ENCODE results near the gene DOCK7. TPM values are rescaled to one million over a fixed set of nuclear protein-coding genes. Genes with fewer than 3 reads are reported as not detected.

The DOCK7 gene
- total and polyA plus RNA-seq, 4 experiments from 2014 or later: 4.3 to 20.8 (median 11.0) TPM

GRCh38 chr1:62514746-62515423 is 173.3 kb downstream of the DOCK7 start:
- Mint-ChIP-seq H3K4me3 (no peak overlapping the region), H3K36me3 (peaks cover 19 to 22% of the 10 kb centered on the region in 2 donors), H3K27me3 (no peaks in the 10 kb centered on the region), H3K27ac (no peak overlapping the region), H3K9me3 (peaks cover 0 to 15% (median 7%) of the 10 kb centered on the region in 8 donors), H3K4me1 (no peaks in the 10 kb centered on the region)
- Histone ChIP-seq H3K4me1 (ENCODE audit: insufficient read depth, low read length) (no peaks in the 10 kb centered on the region), H3K36me3 (ENCODE audit: insufficient read depth, low read length) (no peaks in the 10 kb centered on the region), H3K27ac (ENCODE audit: low read depth, low read length) (no peak overlapping the region), H3K27me3 (ENCODE audit: insufficient read depth, low read length) (no peaks in the 10 kb centered on the region), H3K4me3 (ENCODE audit: low read length in 2 of 2) (no peak overlapping the region), H3K9me3 (ENCODE audit: control insufficient read depth in 1 of 2, low read length in 2 of 2) (no peaks in the 10 kb centered on the region)
- DNase-seq: no peak
- ChIA-PET CTCF (ENCODE audit: partially characterized antibody) (interaction anchor here (1.0 kb wide), 1 partner anchor 232 kb away, joined by 3 read pairs; no protein-coding TSS in a partner anchor), POLR2A (ENCODE audit: partially characterized antibody) (no interaction called here)
- intact Hi-C loops (cut with micrococcal nuclease): no loop called here

- Histone ChIP-seq H3K9me3 (ENCODE audit: control insufficient read depth in 1 of 2, low read length in 2 of 2) (no peaks in the 10 kb centered on the region), H3K36me3 (ENCODE audit: insufficient read depth, low read length) (no peaks in the 10 kb centered on the region), H3K4me3 (ENCODE audit: low read length in 2 of 2) (no peak overlapping the region), H3K27me3 (ENCODE audit: insufficient read depth, low read length) (no peaks in the 10 kb centered on the region), H3K4me1 (ENCODE audit: insufficient read depth, low read length) (no peaks in the 10 kb centered on the region), H3K27ac (ENCODE audit: low read depth, low read length) (no peak overlapping the region)
- no peak overlapping the region for H3K27ac Mint-ChIP-seq
- DNase-seq: no peak
- ChIA-PET CTCF (ENCODE audit: partially characterized antibody) (no interaction called here), POLR2A (ENCODE audit: partially characterized antibody) (no interaction called here)
- H3K4me3 Mint-ChIP-seq: no peak overlapping the region
- no peaks in the 10 kb centered on the region for H3K27me3 Mint-ChIP-seq
- H3K4me1 Mint-ChIP-seq: no peaks in the 10 kb centered on the region
- intact Hi-C loops (cut with micrococcal nuclease): no loop called here
- H3K36me3 Mint-ChIP-seq: peaks cover 7 to 9% of the 10 kb centered on the region in 2 donors
- H3K9me3 Mint-ChIP-seq: no peaks in the 10 kb centered on the region
These were observed 175.2 kb downstream of the DOCK7 start for GRCh38 chr1:62513013-62513412.

GRCh38 chr1:62509028-62509427 is 179.2 kb downstream of the DOCK7 start:
- intact Hi-C loops (cut with micrococcal nuclease): no loop called here
- Mint-ChIP-seq H3K9me3 (no peaks in the 10 kb centered on the region), H3K27me3 (no peaks in the 10 kb centered on the region), H3K4me1 (no peaks in the 10 kb centered on the region), H3K36me3 (peaks cover 9 to 15% of the 10 kb centered on the region in 2 donors), H3K27ac (no peak overlapping the region), H3K4me3 (no peak overlapping the region)
- Histone ChIP-seq H3K36me3 (ENCODE audit: insufficient read depth, low read length) (no peaks in the 10 kb centered on the region), H3K27me3 (ENCODE audit: insufficient read depth, low read length) (no peaks in the 10 kb centered on the region), H3K27ac (ENCODE audit: low read depth, low read length) (no peak overlapping the region), H3K4me1 (ENCODE audit: insufficient read depth, low read length) (no peaks in the 10 kb centered on the region), H3K4me3 (ENCODE audit: low read length in 2 of 2) (no peak overlapping the region), H3K9me3 (ENCODE audit: control insufficient read depth in 1 of 2, low read length in 2 of 2) (no peaks in the 10 kb centered on the region)
- ChIA-PET POLR2A (ENCODE audit: partially characterized antibody) (no interaction called here), CTCF (ENCODE audit: partially characterized antibody) (interaction anchor here (7.7 kb wide), 1 partner anchor 237 kb away, joined by 100 read pairs; no protein-coding TSS in a partner anchor)
- DNase-seq: no peak

- Histone ChIP-seq H3K27ac (ENCODE audit: low read depth, low read length) (no peak overlapping the region), H3K4me3 (ENCODE audit: low read length in 2 of 2) (no peak overlapping the region), H3K9me3 (ENCODE audit: control insufficient read depth in 1 of 2, low read length in 2 of 2) (no peaks in the 10 kb centered on the region), H3K36me3 (ENCODE audit: insufficient read depth, low read length) (no peaks in the 10 kb centered on the region), H3K4me1 (ENCODE audit: insufficient read depth, low read length) (no peaks in the 10 kb centered on the region), H3K27me3 (ENCODE audit: insufficient read depth, low read length) (no peaks in the 10 kb centered on the region)
- no peaks in the 10 kb centered on the region for H3K4me1 Mint-ChIP-seq
- no peaks in the 10 kb centered on the region for H3K9me3 Mint-ChIP-seq
- DNase-seq: peak in 4 of 5 donors; percentile 7 to 35 (median 16)
- intact Hi-C loops (cut with micrococcal nuclease): no loop called here
- POLR2A ChIA-PET (ENCODE audit: partially characterized antibody): no interaction called here
- CTCF ChIA-PET (ENCODE audit: partially characterized antibody): interaction anchor here (0.8 to 7.7 kb wide), 7 partner anchors 9 to 272 kb away, joined by 3 to 100 read pairs (median 4); no protein-coding TSS in a partner anchor
- H3K4me3 Mint-ChIP-seq: no peak overlapping the region
- H3K27me3 Mint-ChIP-seq: no peaks in the 10 kb centered on the region
- no peak overlapping the region for H3K27ac Mint-ChIP-seq
- H3K36me3 Mint-ChIP-seq: peaks cover 9 to 15% of the 10 kb centered on the region in 2 donors
These were observed 179.9 kb downstream of the DOCK7 start for GRCh38 chr1:62508187-62508758.

- DNase-seq: no peak
- no peaks in the 10 kb centered on the region for H3K9me3 Mint-ChIP-seq
- Histone ChIP-seq H3K4me3 (ENCODE audit: low read length in 2 of 2) (no peak overlapping the region), H3K36me3 (ENCODE audit: insufficient read depth, low read length) (no peaks in the 10 kb centered on the region), H3K27ac (ENCODE audit: low read depth, low read length) (no peak overlapping the region), H3K9me3 (ENCODE audit: control insufficient read depth in 1 of 2, low read length in 2 of 2) (no peaks in the 10 kb centered on the region), H3K4me1 (ENCODE audit: insufficient read depth, low read length) (no peaks in the 10 kb centered on the region), H3K27me3 (ENCODE audit: insufficient read depth, low read length) (no peaks in the 10 kb centered on the region)
- H3K4me3 Mint-ChIP-seq: no peak overlapping the region
- H3K27me3 Mint-ChIP-seq: no peaks in the 10 kb centered on the region
- no peaks in the 10 kb centered on the region for H3K4me1 Mint-ChIP-seq
- intact Hi-C loops (cut with micrococcal nuclease): no loop called here
- ChIA-PET CTCF (ENCODE audit: partially characterized antibody) (interaction anchor here (2.0 to 2.6 kb wide), 2 partner anchors 8 to 246 kb away, joined by 6 to 10 read pairs; no protein-coding TSS in a partner anchor), POLR2A (ENCODE audit: partially characterized antibody) (interaction anchor here (0.6 kb wide), 1 partner anchor 256 kb away, joined by 3 read pairs; no protein-coding TSS in a partner anchor)
- peaks cover 17 to 18% of the 10 kb centered on the region in 2 donors for H3K36me3 Mint-ChIP-seq
- H3K27ac Mint-ChIP-seq: no peak overlapping the region
These were observed 188.0 kb downstream of the DOCK7 start for GRCh38 chr1:62500210-62500609.

- Histone ChIP-seq H3K4me1 (ENCODE audit: insufficient read depth, low read length) (no peaks in the 10 kb centered on the region), H3K27me3 (ENCODE audit: insufficient read depth, low read length) (no peaks in the 10 kb centered on the region), H3K9me3 (ENCODE audit: control insufficient read depth in 1 of 2, low read length in 2 of 2) (no peaks in the 10 kb centered on the region), H3K27ac (ENCODE audit: low read depth, low read length) (no peak overlapping the region), H3K4me3 (ENCODE audit: low read length in 2 of 2) (no peak overlapping the region), H3K36me3 (ENCODE audit: insufficient read depth, low read length) (no peaks in the 10 kb centered on the region)
- Mint-ChIP-seq H3K4me3 (no peak overlapping the region), H3K36me3 (peaks cover 25 to 42% of the 10 kb centered on the region in 2 donors), H3K4me1 (no peaks in the 10 kb centered on the region), H3K9me3 (no peaks in the 10 kb centered on the region), H3K27ac (no peak overlapping the region), H3K27me3 (no peaks in the 10 kb centered on the region)
- intact Hi-C loops (cut with micrococcal nuclease): no loop called here
- ChIA-PET POLR2A (ENCODE audit: partially characterized antibody) (no interaction called here), CTCF (ENCODE audit: partially characterized antibody) (no interaction called here)
- DNase-seq: no peak
These were observed 194.0 kb downstream of the DOCK7 start for GRCh38 chr1:62494137-62494536.

GRCh38 chr1:62493656-62494055 is 194.5 kb downstream of the DOCK7 start:
- H3K4me3 ChIP-seq (ENCODE audit: low read length in 2 of 2): no peak overlapping the region
- no peaks in the 10 kb centered on the region for H3K9me3 ChIP-seq (ENCODE audit: control insufficient read depth in 1 of 2, low read length in 2 of 2)
- no peak overlapping the region for H3K27ac ChIP-seq (ENCODE audit: low read depth, low read length)
- H3K4me1 Mint-ChIP-seq: no peaks in the 10 kb centered on the region
- H3K27me3 ChIP-seq (ENCODE audit: insufficient read depth, low read length): no peaks in the 10 kb centered on the region
- H3K4me3 Mint-ChIP-seq: no peak overlapping the region
- no peaks in the 10 kb centered on the region for H3K9me3 Mint-ChIP-seq
- no peaks in the 10 kb centered on the region for H3K27me3 Mint-ChIP-seq
- ChIA-PET CTCF (ENCODE audit: partially characterized antibody) (no interaction called here), POLR2A (ENCODE audit: partially characterized antibody) (no interaction called here)
- peaks cover 23 to 42% of the 10 kb centered on the region in 2 donors for H3K36me3 Mint-ChIP-seq
- no peaks in the 10 kb centered on the region for H3K4me1 ChIP-seq (ENCODE audit: insufficient read depth, low read length)
- DNase-seq: no peak
- H3K36me3 ChIP-seq (ENCODE audit: insufficient read depth, low read length): no peaks in the 10 kb centered on the region
- intact Hi-C loops (cut with micrococcal nuclease): no loop called here
- no peak overlapping the region for H3K27ac Mint-ChIP-seq

Data from CD4-positive, alpha-beta memory T cell (primary cell).